SW480 (cell line): ENCODE results near the gene ZNF606.
A peak's percentile ranks its signal among the peaks of the same experiment; 100 is the strongest.
"Not testable (repeated sequence)": the region's sequence is repeated elsewhere in the genome, so short reads cannot be mapped to it uniquely, and the experiment has no call there.

Experiments used
- DNase-seq: peaks from one replicate; pipeline ENCODE4 v3.0.0-alpha.2; 2016; ENCODE audit warnings: low spot score

Gene ZNF606

GRCh38 chr19:58009666-58010301 lies 7.2 kb upstream of the ZNF606 start:
- peak; percentile 73 for DNase-seq

GRCh38 chr19:58009301-58009665 lies 6.7 kb upstream of the ZNF606 start:
- no peak for DNase-seq

- not testable (repeated sequence) for DNase-seq
Observed at GRCh38 chr19:58008877-58009276, 6.3 kb upstream of the ZNF606 start.

- DNase-seq, result no peak
Observed at GRCh38 chr19:58007285-58007684, 4.7 kb upstream of the ZNF606 start.

GRCh38 chr19:58003174-58003828 lies 681 bp upstream of the ZNF606 start:
- no peak for DNase-seq

- DNase-seq, result no peak
Observed at GRCh38 chr19:58001895-58002369, 688 bp downstream of the ZNF606 start.

GRCh38 chr19:58000677-58001076 lies 1.9 kb downstream of the ZNF606 start:
- DNase-seq, result no peak

- no peak for DNase-seq
Observed at GRCh38 chr19:57992841-57993240, 9.8 kb downstream of the ZNF606 start.

- no peak for DNase-seq
Observed at GRCh38 chr19:57978586-57979289, 23.9 kb downstream of the ZNF606 start.

GRCh38 chr19:57974434-57974833 lies 28.2 kb downstream of the ZNF606 start, which contains the start of gene C19orf18:
C19orf18 (minus strand) TSS chr19:57974534; CDS start chr19:57974432, 102 bp downstream.
- DNase-seq, result no peak

GRCh38 chr19:57964761-57965160 lies 37.9 kb downstream of the ZNF606 start:
- DNase-seq, result no peak

- DNase-seq, result no peak
Observed at GRCh38 chr19:57961785-57962184, 40.8 kb downstream of the ZNF606 start.

GRCh38 chr19:57954996-57955395 lies 47.6 kb downstream of the ZNF606 start:
- no peak for DNase-seq

- no peak for DNase-seq
Observed at GRCh38 chr19:57949702-57950101, 52.9 kb downstream of the ZNF606 start.

GRCh38 chr19:57949296-57949695 lies 53.3 kb downstream of the ZNF606 start:
- no peak for DNase-seq

GRCh38 chr19:57947419-57948134 lies 55.0 kb downstream of the ZNF606 start, which contains the start of gene ZNF256:
ZNF256 (minus strand) TSS chr19:57947706; CDS start chr19:57947474, 232 bp downstream.
- no peak for DNase-seq

GRCh38 chr19:57947088-57947418 lies 55.6 kb downstream of the ZNF606 start:
- no peak for DNase-seq

GRCh38 chr19:57946316-57946715 lies 56.3 kb downstream of the ZNF606 start:
- DNase-seq, result no peak

- DNase-seq, result no peak
Observed at GRCh38 chr19:57941593-57941992, 61.0 kb downstream of the ZNF606 start.

- DNase-seq, result no peak
Observed at GRCh38 chr19:57935731-57936130, 66.9 kb downstream of the ZNF606 start.

- no peak for DNase-seq
Observed at GRCh38 chr19:57934820-57935665, 67.6 kb downstream of the ZNF606 start, which contains the start of gene ZNF418. ZNF418 (minus strand) TSS chr19:57935402; CDS start chr19:57933822, 1,580 bp downstream.
